Keratinocyte (primary cell): ENCODE data around the gene RXRA. TPM values are rescaled to one million over a fixed set of nuclear protein-coding genes. Genes with fewer than 3 reads are reported as not detected.

ENCODE experiments used
- DNase-seq: peaks from one replicate; pipeline ENCODE4 v3.0.0-alpha.2; 2011; ENCODE audit warnings: low read depth, missing footprints, low spot score
- FAIRE-seq: peaks from 2 replicates; lab custom pipeline; 2011; peaks lifted over from hg19 to GRCh38; lab: Jason Lieb, UNC
- H2AFZ ChIP-seq: 2 replicates; pipeline ENCODE4 v1.6.0; 2012; ENCODE audit warnings: low read length, control low read depth, inconsistent platforms; ENCODE audit not compliant: control insufficient read depth
- H3K27ac ChIP-seq: 2 replicates; pipeline ENCODE4 v1.5.1; 2011; ENCODE audit warnings: low read length; ENCODE audit not compliant: control insufficient read depth, insufficient read depth
- H3K27me3 ChIP-seq: 3 replicates; pipeline ENCODE4 v1.6.0; 2011; ENCODE audit warnings: low read length; ENCODE audit not compliant: control insufficient read depth, insufficient read depth; ENCODE audit errors: extremely low read depth
- H3K36me3 ChIP-seq, 2 experiments: 2 replicates in 1 of 2; 3 replicates in 1 of 2; pipeline ENCODE4 v1.5.1; 2011; ENCODE audit warnings: low read length in 2 of 2, mild to moderate bottlenecking in 1 of 2; ENCODE audit not compliant: control insufficient read depth in 2 of 2, insufficient read depth in 2 of 2; ENCODE audit errors: extremely low read depth in 1 of 2
- H3K4me1 ChIP-seq: 3 replicates; pipeline ENCODE4 v1.5.1; 2011; ENCODE audit warnings: low read length; ENCODE audit not compliant: control insufficient read depth, insufficient read depth; ENCODE audit errors: extremely low read depth
- H3K4me2 ChIP-seq: 3 replicates; pipeline ENCODE4 v1.6.0; 2011; ENCODE audit warnings: low read depth, low read length; ENCODE audit not compliant: control insufficient read depth, insufficient read depth; ENCODE audit errors: extremely low read depth
- H3K4me3 ChIP-seq, 3 experiments: fragments of 200-600 bp in 1 of 3; sonication (generic) in 1 of 3; 2 replicates in 2 of 3; 3 replicates in 1 of 3; pipeline ENCODE4 v1.5.1; 2011 to 2016; ENCODE audit warnings: low read length in 3 of 3, mild to moderate bottlenecking in 3 of 3, control low read depth in 2 of 3, inconsistent platforms in 1 of 3, low read depth in 1 of 3, mixed read lengths in 1 of 3, mixed run types in 1 of 3, moderate library complexity in 1 of 3; ENCODE audit not compliant: control insufficient read depth in 2 of 3, insufficient read depth in 2 of 3; ENCODE audit errors: extremely low read depth in 1 of 3
- H3K79me2 ChIP-seq: 2 replicates; pipeline ENCODE4 v1.6.0; 2012; ENCODE audit warnings: low read length; ENCODE audit not compliant: control insufficient read depth, insufficient read depth
- H3K9ac ChIP-seq: 3 replicates; pipeline ENCODE4 v1.6.0; 2011; ENCODE audit warnings: low read length; ENCODE audit not compliant: control insufficient read depth, insufficient read depth; ENCODE audit errors: extremely low read depth
- H3K9me1 ChIP-seq: 3 replicates; pipeline ENCODE4 v1.6.0; 2011; ENCODE audit warnings: low read length; ENCODE audit not compliant: control insufficient read depth, insufficient read depth; ENCODE audit errors: extremely low read depth
- H3K9me3 ChIP-seq: 2 replicates; pipeline ENCODE4 v1.5.1; 2012; ENCODE audit warnings: low read depth, low read length; ENCODE audit not compliant: control insufficient read depth
- H4K20me1 ChIP-seq: 3 replicates; pipeline ENCODE4 v1.6.0; 2011; ENCODE audit warnings: low read length; ENCODE audit not compliant: control insufficient read depth, insufficient read depth; ENCODE audit errors: extremely low read depth
- EZH2 ChIP-seq: IDR thresholded peaks from one replicate; pipeline ENCODE4 v1.6.1; 2012; ENCODE audit warnings: inconsistent platforms, mild to moderate bottlenecking, low read length, moderate library complexity
- dilution Hi-C: fragments of 300-500 bp; cut with MboI; formaldehyde crosslinking; loops from one replicate; pipeline ENCODE4 v1.7.0; 2020; ENCODE audit warnings: low sequenced_read_pairs; ENCODE audit not compliant: extremely low pct_ligation_motif_present
- polyA plus RNA-seq, 5 experiments: library from polyadenylated mRNA; depleted of rRNA in 3 of 5; stranded (reverse) in 3 of 5; stranded (forward) in 1 of 5; unstranded in 1 of 5; fragments of >200 nt; gene quantifications; 1 replicate in 1 of 5; 2 replicates in 3 of 5; 3 replicates in 1 of 5; pipeline versions ENCODE4 v1.2.1 to v1.2.3, GENCODE V29; 2011 to 2012; ENCODE audit warnings: missing spikeins in 2 of 5, low read depth in 1 of 5, low replicate concordance in 1 of 5
- TF ChIP-seq, protein P1 (sequence below), 3 experiments: IDR thresholded peaks in 1 of 3; conservative IDR thresholded peaks in 1 of 3; optimal IDR thresholded peaks in 1 of 3; 2 replicates in 2 of 3; 3 replicates in 1 of 3; pipeline versions ENCODE3 to v1.5.1; 2011; ENCODE audit warnings: low read length in 3 of 3, mild to moderate bottlenecking in 3 of 3, moderate library complexity in 2 of 3, control low read depth in 1 of 3, inconsistent platforms in 1 of 3; ENCODE audit not compliant: insufficient read depth in 2 of 3; ENCODE audit errors: extremely low read depth in 1 of 3

The RXRA gene
- polyA plus RNA-seq, 1 donor (not counting 4 experiments of a cell fraction or from before 2014, with no cell fraction given): 9.7 TPM

DNA sequence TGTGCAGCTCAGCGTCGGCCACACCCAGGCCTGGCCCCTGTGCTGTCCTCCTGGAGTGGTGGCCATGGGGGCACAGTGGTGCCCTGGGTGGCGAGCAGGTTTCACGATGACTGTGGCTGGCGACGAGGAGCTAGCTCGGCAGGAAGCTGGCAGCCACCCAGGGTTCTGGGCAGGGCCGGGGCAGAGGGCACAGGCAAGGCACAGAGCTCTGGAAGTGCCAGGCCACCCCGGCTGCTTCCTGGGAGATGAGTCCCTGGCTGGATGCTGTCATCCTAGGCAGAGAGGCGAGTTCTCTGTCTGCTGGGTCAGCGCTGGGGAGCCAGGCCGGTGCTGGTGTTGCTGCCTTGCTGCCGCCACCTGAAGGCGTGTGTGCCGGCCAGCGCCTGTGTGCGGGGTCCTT lies 51.7 kb downstream of the RXRA start:
- H2AFZ ChIP-seq: no peak overlapping the region
- DNase-seq (no peak), FAIRE-seq (no peak)
- H3K9me1 ChIP-seq: no peaks in the 10 kb centered on the region
- peaks cover 77% of the 10 kb centered on the region for H3K4me1 ChIP-seq
- H3K27me3 ChIP-seq: no peaks in the 10 kb centered on the region
- no peak overlapping the region for H3K4me3 ChIP-seq
- peak overlapping the region; percentile 9 for H3K9ac ChIP-seq
- H3K79me2 ChIP-seq: peaks cover 77% of the 10 kb centered on the region
- dilution Hi-C loops: no loop called here
- H3K27ac ChIP-seq: no peak overlapping the region
- TF ChIP-seq EZH2: no peak
- TF ChIP-seq, protein P1, sequence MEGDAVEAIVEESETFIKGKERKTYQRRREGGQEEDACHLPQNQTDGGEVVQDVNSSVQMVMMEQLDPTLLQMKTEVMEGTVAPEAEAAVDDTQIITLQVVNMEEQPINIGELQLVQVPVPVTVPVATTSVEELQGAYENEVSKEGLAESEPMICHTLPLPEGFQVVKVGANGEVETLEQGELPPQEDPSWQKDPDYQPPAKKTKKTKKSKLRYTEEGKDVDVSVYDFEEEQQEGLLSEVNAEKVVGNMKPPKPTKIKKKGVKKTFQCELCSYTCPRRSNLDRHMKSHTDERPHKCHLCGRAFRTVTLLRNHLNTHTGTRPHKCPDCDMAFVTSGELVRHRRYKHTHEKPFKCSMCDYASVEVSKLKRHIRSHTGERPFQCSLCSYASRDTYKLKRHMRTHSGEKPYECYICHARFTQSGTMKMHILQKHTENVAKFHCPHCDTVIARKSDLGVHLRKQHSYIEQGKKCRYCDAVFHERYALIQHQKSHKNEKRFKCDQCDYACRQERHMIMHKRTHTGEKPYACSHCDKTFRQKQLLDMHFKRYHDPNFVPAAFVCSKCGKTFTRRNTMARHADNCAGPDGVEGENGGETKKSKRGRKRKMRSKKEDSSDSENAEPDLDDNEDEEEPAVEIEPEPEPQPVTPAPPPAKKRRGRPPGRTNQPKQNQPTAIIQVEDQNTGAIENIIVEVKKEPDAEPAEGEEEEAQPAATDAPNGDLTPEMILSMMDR (optimal IDR thresholded peaks at IDR 0.05 in 1 of 3, IDR thresholded peaks at IDR 0.05 in 1 of 3, conservative IDR thresholded peaks at IDR 0.05 in 1 of 3; ENCODE audit: extremely low read depth in 1 of 3, insufficient read depth in 2 of 3, low read length in 3 of 3): no peak
- H3K36me3 ChIP-seq: no peaks in the 10 kb centered on the region
- no peaks in the 10 kb centered on the region for H4K20me1 ChIP-seq
- H3K9me3 ChIP-seq: no peaks in the 10 kb centered on the region
- H3K4me2 ChIP-seq: peak overlapping the region; percentile 32

DNA sequence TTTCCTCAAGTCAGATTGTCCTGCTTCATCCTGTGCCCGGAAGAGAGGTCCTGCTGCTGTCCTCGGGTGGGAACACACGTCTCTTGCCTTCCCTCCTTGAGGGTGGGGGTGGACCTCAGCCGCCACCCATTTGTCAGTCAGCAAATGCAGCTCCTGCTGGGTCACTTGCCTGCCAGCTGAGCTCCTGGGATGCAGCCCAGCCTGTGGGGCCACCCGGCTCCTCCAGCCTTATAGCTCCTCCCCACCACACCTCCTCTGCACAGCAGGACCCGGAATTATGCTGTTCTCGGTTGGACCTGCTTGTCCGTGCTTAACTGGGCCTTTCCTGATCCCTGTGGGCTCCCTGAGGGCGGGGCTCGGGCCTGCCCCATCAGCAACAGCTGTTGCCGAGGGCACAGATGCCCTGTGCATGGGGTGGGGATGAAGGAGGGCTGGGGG lies 52.7 kb downstream of the RXRA start:
- Histone ChIP-seq H3K9ac (peak overlapping the region; percentile 9), H3K9me1 (no peaks in the 10 kb centered on the region), H3K79me2 (peaks cover 78% of the 10 kb centered on the region), H3K36me3 (no peaks in the 10 kb centered on the region), H4K20me1 (no peaks in the 10 kb centered on the region), H3K4me3 (peak overlapping the region in 1 of 3 experiments; percentile 20), H3K9me3 (no peaks in the 10 kb centered on the region), H3K27me3 (no peaks in the 10 kb centered on the region), H3K4me1 (peaks cover 70% of the 10 kb centered on the region), H2AFZ (no peak overlapping the region), H3K27ac (peak overlapping the region; percentile 56), H3K4me2 (peak overlapping the region; percentile 68)
- TF ChIP-seq, protein P1 (optimal IDR thresholded peaks at IDR 0.05 in 1 of 3, IDR thresholded peaks at IDR 0.05 in 1 of 3, conservative IDR thresholded peaks at IDR 0.05 in 1 of 3; ENCODE audit: extremely low read depth in 1 of 3, insufficient read depth in 2 of 3, low read length in 3 of 3): no peak
- no peak for TF ChIP-seq EZH2
- dilution Hi-C loops: no loop called here
- DNase-seq (no peak), FAIRE-seq (peak; percentile 91)
